Ramos (cell line): ENCODE data around the gene REPIN1.
"Not testable (repeated sequence)": the region's sequence is repeated elsewhere in the genome, so short reads cannot be mapped to it uniquely, and the experiment has no call there.

ENCODE experiments used
- in situ Hi-C: fragments of 300-500 bp; cut with MboI; formaldehyde crosslinking; loops from one replicate; pipeline ENCODE4 v1.14.3; 2022; ENCODE audit warnings: low sequenced_read_pairs; ENCODE audit not compliant: unreplicated experiment

Gene REPIN1

DNA sequence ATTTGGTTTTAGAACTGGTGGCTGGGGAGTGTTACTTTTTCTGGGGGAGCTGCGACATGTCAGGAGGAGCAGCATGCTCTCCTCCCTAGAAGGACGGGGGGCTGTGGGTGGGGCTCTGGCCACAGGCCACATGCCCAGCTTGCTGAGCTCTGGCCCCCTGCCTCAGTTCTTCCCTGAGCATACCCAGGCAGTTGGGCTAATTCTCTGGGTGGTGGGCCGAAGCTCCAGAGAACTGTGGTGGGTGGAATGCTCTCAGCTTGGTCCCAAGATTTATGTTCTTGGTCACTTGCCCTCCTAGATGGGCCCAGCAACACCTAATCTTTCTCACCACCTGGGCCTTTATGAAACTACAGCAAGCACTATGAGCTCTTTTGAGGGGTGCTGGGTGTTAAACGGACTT, 5.4 kb downstream of the REPIN1 start:
- in situ Hi-C loops, result no loop called here

DNA sequence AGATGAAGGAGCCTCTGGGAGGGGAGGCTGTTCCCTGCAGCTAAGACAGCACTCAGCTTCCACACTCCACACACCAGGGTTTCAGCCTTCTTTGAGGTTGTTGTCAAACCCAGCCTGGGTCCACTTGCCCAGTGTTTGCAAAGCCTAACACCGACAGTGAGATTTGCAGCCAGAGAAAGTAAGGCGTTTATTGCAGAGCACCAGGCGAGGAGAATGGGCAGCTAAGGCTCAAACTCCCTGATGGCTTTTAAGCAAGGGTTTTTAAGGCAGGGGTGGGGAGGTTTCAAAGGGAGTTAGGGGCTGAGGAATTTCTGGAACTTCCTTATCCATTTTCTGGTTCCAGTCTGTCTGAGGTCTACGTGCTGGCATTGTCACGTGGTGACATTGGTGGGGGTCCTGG, 5.8 kb downstream of the REPIN1 start:
- in situ Hi-C loops, result no loop called here

DNA sequence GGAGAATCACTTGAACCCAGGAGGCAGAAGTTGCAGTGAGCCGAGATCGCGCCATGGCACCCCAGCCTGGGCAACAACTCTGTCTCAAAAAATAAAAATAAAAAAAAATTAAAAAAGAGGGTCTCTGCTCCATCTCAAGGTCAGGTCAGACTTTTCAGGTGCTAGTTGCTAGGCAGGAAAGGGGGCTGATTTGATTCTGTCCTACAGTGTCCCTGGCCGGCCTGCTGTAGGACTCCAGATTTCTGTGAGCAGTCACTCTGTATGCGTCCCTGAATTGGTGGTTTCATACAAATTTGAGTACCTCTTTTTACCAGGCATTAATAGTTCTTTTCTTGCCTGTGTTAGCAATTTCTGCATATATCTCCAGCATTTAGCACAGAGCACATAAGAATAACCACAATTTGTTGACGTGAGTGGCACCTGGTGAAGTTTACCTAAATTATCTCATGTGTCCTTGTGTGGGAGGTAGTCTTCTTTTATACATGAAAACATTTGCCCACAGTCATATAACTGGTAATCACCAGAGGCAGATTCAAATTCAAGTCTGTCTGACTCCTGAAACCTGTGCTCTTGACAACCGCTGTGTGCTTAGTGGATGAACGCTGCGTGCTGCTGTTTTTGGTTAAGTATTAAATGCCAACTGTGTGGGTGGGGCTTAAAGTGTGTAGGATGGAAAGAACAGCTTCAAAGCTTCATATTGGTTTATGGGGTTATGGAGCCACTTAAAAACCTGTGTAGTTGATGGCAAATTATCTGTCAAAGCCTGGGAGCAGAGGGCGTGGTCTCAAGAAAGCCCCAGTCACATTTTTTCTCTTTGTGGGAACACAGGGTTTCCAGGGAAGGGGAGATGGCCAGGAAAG, 7.3 kb downstream of the REPIN1 start:
- in situ Hi-C loops, result no loop called here

DNA sequence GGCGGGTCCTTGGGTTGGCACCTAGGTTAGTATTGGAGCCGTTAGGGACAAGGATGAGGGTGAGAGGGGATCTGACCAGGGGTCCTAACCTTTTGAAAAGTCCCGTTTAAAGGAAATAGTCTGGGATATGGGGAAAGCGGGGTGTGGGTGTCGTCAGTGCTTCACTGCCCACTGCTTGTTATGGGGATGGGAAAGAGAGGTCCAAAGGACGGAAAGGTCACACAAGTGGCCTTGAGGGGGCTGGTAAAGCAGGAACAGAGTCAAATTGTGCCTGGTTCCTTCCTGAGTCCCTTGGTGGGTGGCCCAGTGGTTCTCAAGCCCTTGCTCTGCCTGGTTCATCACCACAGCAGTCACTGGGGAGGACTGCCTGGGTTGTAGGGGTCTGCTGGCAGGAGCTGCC, 7.9 kb downstream of the REPIN1 start:
- in situ Hi-C loops, result no loop called here

DNA sequence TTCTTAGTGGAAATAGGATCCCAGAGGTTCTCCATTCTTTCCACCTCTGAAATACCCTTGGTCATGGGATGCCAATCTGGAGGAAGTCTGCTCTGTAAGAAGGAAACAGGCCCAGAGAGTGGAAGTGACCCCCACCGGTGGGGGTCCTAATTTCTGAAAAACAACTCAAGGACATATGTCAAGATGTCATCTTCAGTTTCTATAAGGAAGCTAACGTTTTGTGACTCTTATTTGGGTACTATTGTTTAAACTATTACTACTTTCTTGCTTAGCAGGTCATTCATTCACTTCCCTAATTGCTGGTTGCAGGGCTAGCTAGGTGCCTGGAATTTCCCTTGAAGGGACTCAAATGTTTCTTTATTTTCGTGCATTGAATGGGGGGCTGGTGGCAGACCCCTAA, 8.6 kb downstream of the REPIN1 start:
- in situ Hi-C loops, result no loop called here

DNA sequence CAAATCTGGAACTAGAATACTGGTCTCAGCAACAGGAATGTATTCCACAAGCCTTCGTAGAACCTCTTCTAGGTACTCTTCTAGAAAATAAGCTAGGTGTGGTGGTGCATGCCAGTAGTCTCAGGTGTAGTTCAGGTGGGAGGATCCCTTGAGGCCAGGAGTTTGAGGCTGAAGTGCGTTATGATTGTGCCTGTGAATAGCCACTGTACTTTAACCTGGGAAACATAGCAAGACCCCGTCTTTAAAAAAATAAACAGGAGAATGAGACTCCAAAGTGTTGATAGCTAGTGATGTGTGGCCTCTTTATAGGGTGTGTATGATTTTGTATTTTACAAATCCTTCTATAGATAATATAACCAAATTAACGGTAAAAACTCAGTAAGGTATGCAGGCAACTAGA, 9.0 kb downstream of the REPIN1 start:
- in situ Hi-C loops, result no loop called here

DNA sequence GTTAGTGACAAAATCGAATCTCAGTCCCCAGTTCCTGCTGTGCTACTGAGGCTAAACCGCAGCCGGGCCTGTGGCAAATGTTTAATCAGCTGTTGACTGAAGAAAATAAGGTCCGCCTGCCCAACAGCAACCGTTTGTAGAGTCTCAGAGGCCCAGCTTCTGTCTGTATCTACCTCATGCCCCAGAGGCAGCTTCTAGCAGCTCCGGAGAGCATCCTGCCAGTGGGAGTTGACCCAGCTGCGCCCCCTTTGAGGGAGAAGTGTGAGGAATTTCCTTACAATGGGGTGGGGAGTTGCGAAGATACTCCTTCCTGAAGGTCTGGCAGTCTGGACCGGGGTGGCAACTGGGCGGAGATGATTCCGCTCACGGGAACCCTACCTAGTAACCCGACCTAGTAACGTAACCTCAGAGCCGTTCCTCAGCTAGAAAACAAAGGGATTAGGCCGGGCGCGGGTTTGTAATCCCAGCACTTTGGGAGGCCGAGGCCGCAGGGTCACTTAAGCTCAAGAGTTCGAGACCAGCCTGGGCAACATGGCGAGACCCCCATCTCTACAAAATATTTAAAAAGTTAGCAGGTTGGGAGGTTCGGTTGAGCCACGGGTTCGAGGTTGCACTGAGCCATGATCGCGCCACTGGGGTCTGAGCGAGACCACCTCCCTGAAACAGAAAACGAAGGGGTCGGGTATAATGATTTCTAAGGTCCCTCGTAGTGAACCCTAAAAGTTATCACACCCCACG, 9.7 kb downstream of the REPIN1 start:
- in situ Hi-C loops, result no loop called here

DNA sequence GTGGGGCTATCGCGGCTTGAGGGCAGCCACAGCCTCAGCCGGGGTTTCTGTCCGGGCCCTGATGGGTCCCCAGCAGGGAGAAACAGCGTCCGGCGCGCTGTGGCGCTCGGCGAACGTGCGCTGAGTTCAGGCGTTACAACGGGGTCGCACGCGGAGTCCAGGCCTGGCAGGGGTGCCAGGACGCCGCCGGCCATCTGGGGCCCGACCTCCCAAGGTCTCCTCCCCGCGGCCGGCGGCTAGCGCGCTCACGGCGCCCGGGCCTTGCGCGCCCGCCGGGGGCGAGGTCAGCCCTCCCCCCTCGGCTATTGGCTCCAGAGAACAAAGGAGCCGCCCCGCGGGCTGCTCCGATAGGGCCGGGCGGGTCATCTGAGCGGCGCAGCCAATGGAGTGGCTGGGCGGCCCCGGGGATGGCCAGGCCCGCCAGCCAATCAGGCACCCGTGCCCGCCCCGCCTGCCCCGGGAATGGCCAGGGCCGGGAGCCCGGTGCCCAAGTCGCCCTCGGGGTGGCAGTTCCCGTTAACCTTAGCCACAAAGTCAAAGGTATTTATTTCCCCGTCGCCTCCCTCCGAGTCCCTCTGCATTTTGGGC, 10.3 kb downstream of the REPIN1 start, which contains the start of gene ZNF775:
Gene ZNF775, plus strand, starts transcription at position 478 of the 588 bp plus-strand sequence. CDS start 9,141 bp downstream, outside the sequence.
- in situ Hi-C loops, result no loop called here

DNA sequence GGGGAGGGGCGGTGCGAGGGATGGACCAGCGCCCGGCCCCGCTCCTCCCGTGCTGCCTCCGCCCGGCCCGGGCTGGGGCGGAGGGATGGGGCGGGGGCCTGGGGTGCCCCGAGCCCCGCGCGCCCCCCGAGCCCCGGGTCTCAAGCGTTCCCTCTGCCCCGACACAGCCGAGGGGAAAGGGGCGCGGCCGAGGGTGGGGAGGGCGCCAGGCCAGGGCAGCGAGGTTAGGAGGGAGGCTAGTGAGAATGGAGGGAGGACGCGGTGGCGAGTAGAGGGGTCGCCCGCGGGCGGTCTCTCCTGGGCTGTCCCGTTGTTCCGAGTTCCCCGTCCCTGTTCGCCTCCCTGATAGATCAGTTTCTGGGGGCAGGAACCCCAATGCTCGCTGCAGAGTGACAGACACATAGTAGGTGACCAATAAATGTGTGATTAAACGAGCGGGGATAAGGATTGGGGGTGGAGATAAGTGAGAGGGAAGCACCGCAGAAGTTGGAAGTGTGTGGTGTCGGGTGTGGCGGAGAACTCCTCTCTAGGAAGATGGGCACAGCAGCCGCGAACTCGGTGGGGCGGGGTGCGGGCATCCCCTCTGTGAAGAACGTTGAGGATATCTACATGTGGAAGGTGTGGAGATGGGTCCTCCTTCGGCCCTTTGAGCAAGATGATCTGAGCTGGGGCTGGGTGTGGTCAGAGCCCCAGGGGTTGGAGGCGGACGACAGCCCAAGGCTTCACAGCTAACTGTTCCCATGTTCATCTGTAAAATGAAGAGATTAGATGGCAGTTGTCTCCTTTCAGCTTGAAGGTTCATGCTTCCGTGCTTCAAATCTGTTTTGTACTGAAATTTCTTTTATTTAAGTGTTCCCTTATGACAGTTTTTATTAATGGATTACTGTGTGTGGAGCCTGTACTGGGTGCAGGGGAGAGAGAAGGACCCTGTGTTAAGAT, 11.1 kb downstream of the REPIN1 start:
- in situ Hi-C loops, result no loop called here

DNA sequence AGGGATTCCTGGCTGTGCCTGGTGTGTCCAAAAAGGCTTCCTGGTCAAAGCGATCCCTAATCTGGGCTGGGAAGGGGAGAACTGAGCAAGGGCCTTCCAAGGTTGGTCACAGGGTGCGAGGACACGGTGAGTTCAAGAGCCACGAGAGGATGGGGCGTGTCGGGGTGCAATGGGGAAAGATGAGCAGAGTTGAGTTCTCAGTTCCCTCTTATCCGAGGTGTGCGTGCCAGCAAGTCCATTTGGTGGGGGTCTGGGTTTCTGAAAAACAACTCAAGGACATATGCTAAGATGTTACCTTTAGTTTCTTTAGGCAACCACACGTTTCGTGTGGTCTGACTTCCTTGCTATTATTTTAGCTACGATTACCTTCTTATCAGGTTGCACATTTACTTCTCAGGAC, 11.8 kb downstream of the REPIN1 start:
- in situ Hi-C loops, result no loop called here

DNA sequence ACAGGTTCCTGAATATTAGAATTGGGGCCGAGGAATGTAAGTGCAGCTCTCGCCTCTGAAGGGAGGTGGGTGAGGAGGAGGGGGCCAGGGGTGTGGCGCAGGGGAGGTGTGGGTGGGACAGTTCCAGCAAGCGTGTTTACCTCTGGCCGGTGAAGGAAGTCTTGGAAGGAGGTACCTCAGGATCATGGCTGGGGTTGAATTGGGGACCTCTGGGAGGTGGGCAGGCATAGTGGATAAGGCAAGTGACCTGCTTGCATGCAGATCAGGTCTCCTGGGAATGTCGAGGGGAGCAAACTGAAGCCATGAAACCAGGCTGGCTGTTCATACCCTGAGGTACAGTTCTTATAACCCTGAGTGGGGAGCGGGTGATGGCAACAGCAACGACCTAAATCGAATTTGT, 12.5 kb downstream of the REPIN1 start:
- in situ Hi-C loops, result no loop called here

DNA sequence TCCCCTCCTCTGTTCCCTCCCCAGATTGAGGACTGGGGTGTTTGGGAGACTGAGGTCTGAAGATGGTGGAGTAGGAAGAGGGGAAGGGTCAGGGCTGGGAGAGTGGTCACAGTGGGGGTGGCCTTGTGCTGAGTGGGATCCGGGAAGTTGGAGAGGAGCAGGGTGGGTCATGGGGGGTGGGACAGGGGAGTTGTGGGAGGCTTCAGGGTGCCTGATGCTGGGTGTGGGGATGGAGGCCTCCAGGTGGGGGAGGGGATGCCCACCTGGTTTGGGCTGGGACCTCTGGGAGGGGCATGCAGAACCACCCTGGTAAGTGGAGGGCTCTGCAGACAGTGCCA, 13.1 kb downstream of the REPIN1 start:
- in situ Hi-C loops, result no loop called here

DNA sequence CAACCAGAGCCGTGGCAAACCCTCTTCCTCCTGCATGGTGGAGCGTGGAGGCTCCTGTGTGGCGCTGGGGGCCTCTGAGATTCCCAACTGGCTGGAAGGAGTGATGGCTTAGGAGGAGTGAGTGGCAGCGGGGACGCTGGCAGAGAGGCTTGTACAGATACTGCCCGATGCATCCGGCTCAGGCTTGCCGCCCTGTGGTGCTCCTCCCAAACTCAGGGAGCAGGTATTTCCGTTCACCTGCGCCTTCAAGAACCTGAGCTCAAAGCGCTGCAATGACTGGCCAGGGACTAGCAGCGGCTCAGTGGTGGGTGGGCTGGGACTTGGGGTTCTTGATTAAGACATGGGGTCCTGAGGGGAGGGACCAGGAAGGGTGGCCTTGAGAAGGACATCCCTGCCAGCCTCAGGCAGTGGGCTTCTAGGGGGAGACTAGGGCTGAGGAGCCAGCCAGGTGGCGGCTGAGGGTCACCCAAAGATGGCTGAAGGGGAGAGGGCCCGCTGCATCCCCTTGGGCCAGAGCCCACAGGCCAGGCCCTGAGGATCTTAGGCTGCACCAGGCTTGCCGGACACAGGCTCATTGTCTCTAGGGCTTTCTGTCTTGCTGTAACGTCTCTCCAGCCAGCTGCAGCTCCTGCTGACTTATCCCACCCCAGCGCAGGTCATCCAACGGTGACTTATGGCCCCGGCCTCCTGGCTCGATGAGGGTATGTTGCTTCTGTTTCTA, 13.7 kb downstream of the REPIN1 start:
- in situ Hi-C loops, result no loop called here

DNA sequence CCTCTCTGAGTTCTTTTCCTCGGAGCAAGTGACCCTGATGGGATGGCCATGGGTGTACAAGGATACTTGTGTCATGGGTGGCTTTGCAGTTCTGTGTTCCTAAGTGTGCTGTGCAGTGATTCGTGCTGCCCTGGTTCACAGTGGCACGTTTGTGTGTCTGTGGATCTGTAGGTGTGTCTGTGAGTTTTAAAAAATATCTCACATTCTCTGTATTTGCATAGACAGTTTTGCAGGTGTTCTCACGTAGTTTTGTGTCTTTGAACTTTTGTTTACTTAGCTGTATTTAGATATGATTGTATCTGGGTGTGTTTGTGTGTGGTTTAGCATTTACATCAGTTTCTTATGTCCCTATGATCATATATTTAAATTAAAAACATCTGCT, 14.2 kb downstream of the REPIN1 start:
- in situ Hi-C loops, result no loop called here

DNA sequence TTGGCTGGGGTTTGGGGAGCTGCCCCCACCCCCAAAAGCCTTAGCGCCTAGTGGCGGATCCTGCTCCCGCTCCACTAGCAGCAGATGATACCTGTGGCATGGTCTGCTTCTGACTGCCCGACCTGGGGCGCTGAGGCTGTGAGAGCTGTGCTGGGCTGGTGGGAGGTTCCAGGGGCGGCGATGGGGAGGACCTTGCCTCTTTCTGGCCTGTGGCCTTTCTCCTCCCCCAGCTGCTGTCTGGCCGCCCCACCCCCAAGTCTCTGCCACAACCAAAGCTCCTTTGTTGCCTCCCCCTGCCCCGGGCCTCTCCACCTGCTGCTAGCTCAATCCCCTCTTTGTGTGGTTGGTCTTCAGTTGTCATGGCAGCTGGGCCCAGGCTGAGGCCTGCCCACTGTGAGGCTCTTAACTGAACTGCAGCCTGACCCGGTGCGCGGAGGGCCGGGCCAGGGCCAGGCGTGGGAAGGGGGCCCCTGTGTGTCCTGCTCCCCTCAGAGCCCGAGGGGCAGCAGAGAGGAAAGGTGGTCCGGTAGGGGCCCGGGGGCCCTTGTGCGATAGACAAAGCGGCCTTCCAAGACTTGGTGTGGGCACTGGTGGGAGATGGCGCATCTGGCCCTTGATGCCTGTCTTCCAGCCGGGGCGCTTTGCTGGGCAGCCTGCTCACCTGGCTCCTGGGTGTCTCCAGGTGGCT, 15.2 kb downstream of the REPIN1 start:
- in situ Hi-C loops, result no loop called here

DNA sequence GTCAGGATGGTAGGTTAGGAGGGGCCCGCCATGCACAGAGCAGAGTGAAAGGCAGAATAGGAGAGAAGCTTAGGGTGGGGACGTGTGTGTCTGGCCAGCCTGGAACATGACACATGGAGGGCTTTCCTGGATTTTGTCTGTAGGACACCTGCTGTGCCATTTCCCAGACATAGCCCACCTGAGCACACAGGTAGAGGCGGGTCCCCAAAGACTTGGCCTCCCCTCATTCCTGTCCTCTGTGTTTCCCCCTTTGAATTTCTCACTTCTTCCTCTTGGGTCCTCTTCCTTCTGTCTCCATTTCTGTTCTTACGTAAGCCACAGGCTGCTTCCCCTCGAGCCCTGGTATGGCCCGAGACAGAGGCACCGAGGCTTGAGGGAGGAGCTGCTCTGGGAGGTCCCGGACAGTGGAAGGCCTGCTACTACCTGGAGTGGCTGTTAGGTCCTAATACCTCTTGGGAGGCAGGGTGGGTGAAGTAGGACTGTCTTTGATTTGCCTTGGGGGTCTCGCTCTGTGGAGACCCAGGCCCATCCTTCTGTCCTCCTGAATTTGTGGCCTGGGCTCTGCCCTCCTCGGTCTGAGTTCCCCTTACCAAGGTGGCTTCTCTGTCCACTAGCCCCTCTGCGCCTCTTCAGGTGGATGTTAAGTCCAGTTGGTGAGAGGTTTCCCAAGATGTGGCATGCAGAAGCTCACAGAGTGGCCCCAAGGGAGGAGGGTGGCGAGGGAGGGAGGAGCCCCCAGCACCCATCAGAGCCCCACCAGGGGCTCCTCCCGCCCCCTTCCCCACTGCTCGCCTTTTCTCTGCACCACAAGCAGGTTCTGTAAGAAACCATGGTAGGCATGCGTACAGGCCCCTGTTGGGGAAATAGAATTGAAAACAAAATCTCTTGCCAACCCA, 16.0 kb downstream of the REPIN1 start:
- in situ Hi-C loops, result no loop called here

DNA sequence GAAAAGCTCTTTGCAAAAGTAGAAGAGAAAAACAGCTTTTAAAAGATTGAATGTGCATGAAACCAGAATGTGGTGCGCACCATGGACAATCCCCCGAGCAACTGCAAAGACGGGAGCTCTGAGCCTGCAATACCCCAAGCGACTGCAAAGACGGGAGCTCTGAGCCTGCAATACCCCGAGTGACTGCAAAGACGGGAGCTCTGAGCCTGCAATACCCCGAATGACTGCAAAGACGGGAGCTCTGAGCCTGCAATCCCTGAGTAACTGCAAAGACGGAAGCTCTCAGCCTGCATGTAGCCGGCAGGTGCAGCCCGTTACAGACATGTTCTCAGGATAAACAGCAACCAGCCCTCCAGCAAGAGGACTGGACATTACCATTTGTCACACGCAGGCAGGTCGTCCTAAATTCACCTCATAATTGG, 16.7 kb downstream of the REPIN1 start:
- in situ Hi-C loops, result no loop called here

DNA sequence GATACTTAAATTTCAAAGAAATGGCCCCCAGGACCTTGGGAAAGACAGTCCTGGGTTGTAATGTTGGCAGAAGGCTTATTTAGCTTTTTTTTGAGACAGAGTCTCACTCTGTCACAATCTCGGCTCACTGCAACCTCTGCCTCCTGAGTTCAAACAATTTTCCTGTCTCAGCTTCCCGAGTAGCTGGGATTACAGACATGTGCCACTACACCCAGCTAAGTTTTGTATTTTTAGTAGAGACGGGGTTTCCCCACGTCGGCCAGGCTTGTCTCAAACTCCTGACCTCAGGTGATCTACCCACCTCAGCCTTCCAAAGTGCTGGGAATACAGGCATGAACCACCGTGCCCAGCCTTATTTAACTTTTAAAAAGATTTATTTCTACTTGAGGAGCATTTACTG, 17.3 kb downstream of the REPIN1 start:
- in situ Hi-C loops, result not testable (repeated sequence)
